ENCODE results near the gene ABCC5.

The ABCC5 gene

DNA sequence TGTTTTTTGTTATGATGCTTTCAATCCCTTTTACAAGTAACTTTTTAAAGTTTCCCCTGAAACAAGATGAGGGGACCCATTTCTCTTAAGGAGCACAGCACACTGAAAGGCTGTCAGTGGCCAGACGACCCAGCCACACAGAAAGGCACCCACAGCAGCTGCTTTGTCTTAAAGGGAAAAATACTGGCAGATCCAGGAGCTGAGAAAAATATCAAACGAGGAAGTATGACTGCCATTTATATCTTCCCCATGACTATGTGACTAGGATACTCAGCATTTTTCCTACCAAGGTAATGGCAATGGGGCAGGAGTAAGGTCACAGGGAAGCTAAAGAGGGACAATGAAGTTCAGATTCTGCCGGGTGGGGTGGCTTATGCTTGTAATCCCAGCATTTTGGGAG is 15.9 kb downstream of the ABCC5 start:
- H3K4me1 ChIP-seq (ENCODE audit: control insufficient read depth, insufficient read depth, low read length): no peaks in the 10 kb centered on the region
- no peaks in the 10 kb centered on the region for H3K27me3 ChIP-seq (ENCODE audit: control insufficient read depth, insufficient read depth, low read length)
- H3K9me3 ChIP-seq (ENCODE audit: control insufficient read depth, insufficient read depth, low read length): no peaks in the 10 kb centered on the region
- H3K36me3 ChIP-seq (ENCODE audit: control insufficient read depth, insufficient read depth, low read length): peaks cover 21% of the 10 kb centered on the region
- H3K9ac ChIP-seq (ENCODE audit: low read depth, low read length): no peak overlapping the region
- no peak overlapping the region for H3K4me3 ChIP-seq (ENCODE audit: low read depth, low read length)
- no peak overlapping the region for H3K27ac ChIP-seq (ENCODE audit: low read depth, low read length)

DNA sequence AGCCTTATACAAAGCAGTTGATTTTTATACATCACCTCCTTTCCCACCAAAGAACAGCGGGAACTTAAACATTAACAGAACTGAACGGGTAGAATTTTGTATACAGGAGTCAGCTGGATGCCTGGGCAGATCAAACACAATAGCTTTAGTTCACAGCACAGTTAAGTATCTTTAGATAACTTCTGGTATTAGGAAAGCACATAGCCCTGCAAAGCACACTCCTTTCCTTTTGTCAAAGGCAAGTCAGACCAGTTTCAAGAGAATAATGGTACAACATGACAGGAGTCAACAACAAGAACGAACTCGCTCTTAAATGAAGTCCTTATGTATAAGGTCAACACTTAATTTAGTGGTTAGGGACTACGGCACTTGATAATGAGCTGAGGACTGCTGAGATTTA is 26.3 kb downstream of the ABCC5 start:
- no peak overlapping the region for H3K9ac ChIP-seq (ENCODE audit: low read depth, low read length)
- H3K4me3 ChIP-seq (ENCODE audit: low read depth, low read length): no peak overlapping the region
- no peaks in the 10 kb centered on the region for H3K9me3 ChIP-seq (ENCODE audit: control insufficient read depth, insufficient read depth, low read length)
- no peak overlapping the region for H3K27ac ChIP-seq (ENCODE audit: low read depth, low read length)
- H3K36me3 ChIP-seq (ENCODE audit: control insufficient read depth, insufficient read depth, low read length): peaks cover 32% of the 10 kb centered on the region
- H3K4me1 ChIP-seq (ENCODE audit: control insufficient read depth, insufficient read depth, low read length): no peaks in the 10 kb centered on the region
- H3K27me3 ChIP-seq (ENCODE audit: control insufficient read depth, insufficient read depth, low read length): no peaks in the 10 kb centered on the region

DNA sequence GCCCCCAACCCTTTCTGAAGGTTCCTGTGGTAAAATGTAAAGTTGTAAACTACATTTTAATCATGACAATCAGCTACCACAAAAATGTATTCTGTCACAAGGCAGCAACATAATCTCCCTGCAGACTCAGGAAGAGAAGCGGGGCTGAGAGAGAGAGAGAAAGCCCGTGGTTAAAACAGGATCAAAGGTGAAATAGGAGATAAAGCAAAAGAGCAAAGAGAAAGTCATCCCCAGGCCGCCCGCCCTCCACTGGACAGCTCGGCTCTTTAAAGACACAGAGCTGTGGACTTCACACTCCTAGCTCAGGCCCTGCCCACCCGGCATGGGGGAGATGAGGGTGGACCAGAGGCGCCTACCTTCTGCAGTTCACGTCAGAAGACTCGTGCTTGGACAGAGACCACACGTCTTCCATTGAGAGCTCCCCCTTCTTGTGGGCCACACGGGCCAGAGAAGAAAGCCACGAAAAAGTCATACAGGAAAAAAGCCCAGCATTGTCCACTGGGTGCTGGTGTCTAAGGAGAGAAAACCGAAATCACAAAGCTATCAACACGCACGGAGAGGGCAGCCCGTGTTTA is 29.4 kb downstream of the ABCC5 start:
- Histone ChIP-seq H3K9me3 (ENCODE audit: control insufficient read depth, insufficient read depth, low read length) (no peaks in the 10 kb centered on the region), H3K27me3 (ENCODE audit: control insufficient read depth, insufficient read depth, low read length) (no peaks in the 10 kb centered on the region), H3K27ac (ENCODE audit: low read depth, low read length) (no peak overlapping the region), H3K4me1 (ENCODE audit: control insufficient read depth, insufficient read depth, low read length) (peaks cover 19% of the 10 kb centered on the region), H3K36me3 (ENCODE audit: control insufficient read depth, insufficient read depth, low read length) (peaks cover 37% of the 10 kb centered on the region), H3K4me3 (ENCODE audit: low read depth, low read length) (no peak overlapping the region), H3K9ac (ENCODE audit: low read depth, low read length) (no peak overlapping the region)

DNA sequence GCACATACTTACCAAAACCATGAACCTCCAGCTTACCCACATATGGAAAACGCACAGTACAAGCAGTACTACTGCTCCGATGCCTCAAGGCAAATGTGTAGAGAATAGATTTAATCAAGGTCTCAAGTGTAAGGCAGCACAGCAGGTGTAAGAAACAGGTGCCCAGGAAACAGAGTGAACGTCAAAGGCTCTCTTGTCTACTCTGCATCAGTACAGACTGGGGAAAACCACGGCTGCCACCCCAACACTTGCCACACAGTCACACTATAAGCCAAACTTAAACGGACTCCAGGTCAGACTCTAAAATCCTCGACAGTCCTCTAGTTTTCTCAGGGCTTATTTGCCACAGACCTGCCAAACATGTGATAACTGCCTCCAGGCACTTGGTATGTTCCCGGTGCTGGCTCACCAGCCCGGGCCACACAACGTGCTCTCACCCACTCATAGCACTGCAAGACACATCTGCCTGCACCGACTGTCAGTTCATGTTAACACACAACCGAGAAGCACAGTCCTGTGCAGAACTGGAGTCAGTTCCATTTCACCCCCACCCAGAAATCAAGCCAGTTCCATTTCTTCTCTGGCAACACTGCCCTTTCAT is 30.6 kb downstream of the ABCC5 start:
- no peak overlapping the region for H3K27ac ChIP-seq (ENCODE audit: low read depth, low read length)
- no peak overlapping the region for H3K4me3 ChIP-seq (ENCODE audit: low read depth, low read length)
- H3K27me3 ChIP-seq (ENCODE audit: control insufficient read depth, insufficient read depth, low read length): no peaks in the 10 kb centered on the region
- peaks cover 19% of the 10 kb centered on the region for H3K4me1 ChIP-seq (ENCODE audit: control insufficient read depth, insufficient read depth, low read length)
- H3K9ac ChIP-seq (ENCODE audit: low read depth, low read length): no peak overlapping the region
- peaks cover 50% of the 10 kb centered on the region for H3K36me3 ChIP-seq (ENCODE audit: control insufficient read depth, insufficient read depth, low read length)
- no peaks in the 10 kb centered on the region for H3K9me3 ChIP-seq (ENCODE audit: control insufficient read depth, insufficient read depth, low read length)

DNA sequence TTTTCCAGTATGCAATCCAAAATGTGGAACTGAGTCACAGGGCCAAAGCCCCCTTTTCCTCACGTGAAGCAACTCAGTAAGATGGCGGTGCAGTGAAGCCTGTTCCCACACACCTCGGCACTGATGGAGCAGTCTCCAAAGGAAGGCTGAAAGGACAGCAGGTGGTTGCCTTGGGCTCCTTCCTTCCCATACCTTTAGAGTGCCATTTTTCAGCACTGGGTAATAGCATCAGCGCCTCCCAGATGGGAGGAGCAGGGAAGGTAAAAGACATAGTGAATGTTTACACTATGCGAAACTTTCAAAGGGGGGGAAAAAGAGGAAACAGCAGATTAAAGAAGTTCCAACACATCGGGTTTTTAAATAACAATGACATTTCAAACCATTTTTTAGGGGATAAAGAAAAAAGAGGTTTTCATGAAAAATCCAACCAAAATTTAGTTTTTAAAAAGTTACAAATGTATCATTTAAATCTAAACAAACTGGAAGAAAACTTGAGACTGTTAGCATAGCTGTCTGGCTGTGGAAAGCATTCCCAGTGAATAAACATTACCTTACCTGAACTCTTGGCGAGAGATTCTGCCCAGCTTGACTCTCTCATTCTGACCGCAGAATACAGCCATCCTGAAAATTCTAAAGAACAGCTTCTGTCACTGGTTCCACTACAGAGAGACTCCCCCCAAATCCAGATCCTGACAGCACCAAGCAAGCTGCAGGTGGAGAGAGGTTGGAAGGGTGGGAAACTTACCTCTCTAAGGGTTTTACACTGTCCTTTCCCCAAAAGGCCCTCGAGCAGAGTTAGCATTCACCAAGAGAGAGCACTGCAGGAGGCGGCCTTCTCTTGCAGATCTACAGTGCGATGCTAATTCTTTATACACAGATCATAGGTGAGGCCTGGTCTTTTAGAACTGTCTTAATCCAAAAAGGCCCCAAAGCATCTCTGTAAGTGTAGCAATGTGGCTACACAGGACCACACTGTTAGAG is 32.6 kb downstream of the ABCC5 start:
- no peak overlapping the region for H3K4me3 ChIP-seq (ENCODE audit: low read depth, low read length)
- H3K36me3 ChIP-seq (ENCODE audit: control insufficient read depth, insufficient read depth, low read length): peaks cover 61% of the 10 kb centered on the region
- peak overlapping the region; percentile 79 for H3K27ac ChIP-seq (ENCODE audit: low read depth, low read length)
- H3K4me1 ChIP-seq (ENCODE audit: control insufficient read depth, insufficient read depth, low read length): peaks cover 19% of the 10 kb centered on the region
- H3K27me3 ChIP-seq (ENCODE audit: control insufficient read depth, insufficient read depth, low read length): no peaks in the 10 kb centered on the region
- H3K9ac ChIP-seq (ENCODE audit: low read depth, low read length): no peak overlapping the region
- H3K9me3 ChIP-seq (ENCODE audit: control insufficient read depth, insufficient read depth, low read length): no peaks in the 10 kb centered on the region

DNA sequence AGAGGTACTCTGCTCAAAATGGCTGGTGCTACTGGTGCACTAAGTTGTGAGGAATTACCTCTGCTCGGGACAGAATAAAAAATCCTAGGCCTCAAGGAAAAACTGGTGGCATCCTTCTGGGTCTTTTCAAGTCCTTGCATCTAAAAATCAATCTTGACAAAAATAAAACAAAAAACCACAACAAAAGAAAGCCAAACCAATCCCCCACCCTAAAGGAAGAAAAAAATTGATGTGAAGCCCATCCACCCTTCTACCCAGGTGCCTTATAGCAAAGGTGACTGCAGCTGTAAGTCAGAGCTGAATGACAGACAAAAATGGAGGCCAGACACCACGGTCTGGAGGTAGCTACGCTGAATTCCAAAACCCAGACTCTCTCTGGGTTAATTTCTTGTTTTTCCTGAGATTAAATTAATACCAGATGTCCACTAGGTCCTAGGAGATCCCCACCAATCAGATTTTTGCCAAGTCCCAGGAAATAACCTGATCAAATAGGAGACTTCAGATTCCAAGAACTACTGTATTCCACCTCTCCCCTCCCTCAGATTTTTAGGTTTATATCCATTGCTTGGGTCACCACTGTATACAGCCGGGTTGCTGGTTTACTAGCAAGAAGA is 33.5 kb downstream of the ABCC5 start:
- Histone ChIP-seq H3K4me1 (ENCODE audit: control insufficient read depth, insufficient read depth, low read length) (peaks cover 19% of the 10 kb centered on the region), H3K9ac (ENCODE audit: low read depth, low read length) (no peak overlapping the region), H3K27me3 (ENCODE audit: control insufficient read depth, insufficient read depth, low read length) (no peaks in the 10 kb centered on the region), H3K36me3 (ENCODE audit: control insufficient read depth, insufficient read depth, low read length) (peaks cover 60% of the 10 kb centered on the region), H3K9me3 (ENCODE audit: control insufficient read depth, insufficient read depth, low read length) (no peaks in the 10 kb centered on the region), H3K27ac (ENCODE audit: low read depth, low read length) (peak overlapping the region; percentile 57), H3K4me3 (ENCODE audit: low read depth, low read length) (no peak overlapping the region)

DNA sequence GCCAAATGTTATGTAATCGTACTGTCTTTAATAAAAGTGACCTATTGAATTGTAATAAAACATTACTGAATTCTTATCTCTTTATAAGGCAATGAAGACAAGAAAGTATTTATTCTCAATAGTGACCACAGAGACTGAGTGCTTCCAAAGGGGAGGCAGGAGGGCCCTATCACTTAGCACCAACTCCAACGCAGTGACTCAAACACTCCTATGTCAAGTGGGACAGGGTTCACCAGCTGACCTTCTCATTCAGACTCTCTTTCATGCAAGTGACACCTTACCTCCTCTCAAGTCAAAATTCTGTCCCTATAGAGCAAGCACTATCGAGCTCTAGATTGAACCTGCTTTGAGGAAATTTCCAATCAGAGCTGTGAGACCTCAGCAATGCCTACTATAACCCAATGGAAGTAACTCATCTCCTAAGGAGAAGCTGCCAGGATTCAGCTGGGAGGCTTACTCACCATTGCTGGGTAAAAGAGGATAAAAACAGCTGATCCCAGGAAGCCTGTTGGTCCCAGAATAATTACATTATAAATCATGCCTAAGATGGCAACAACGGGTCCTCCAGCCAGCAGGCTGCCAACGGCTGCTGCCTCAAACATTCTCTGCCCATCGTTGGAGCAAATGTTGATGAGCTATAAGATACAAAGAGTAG is 35.6 kb downstream of the ABCC5 start:
- H3K36me3 ChIP-seq (ENCODE audit: control insufficient read depth, insufficient read depth, low read length): peaks cover 50% of the 10 kb centered on the region
- no peak overlapping the region for H3K4me3 ChIP-seq (ENCODE audit: low read depth, low read length)
- H3K9me3 ChIP-seq (ENCODE audit: control insufficient read depth, insufficient read depth, low read length): no peaks in the 10 kb centered on the region
- H3K9ac ChIP-seq (ENCODE audit: low read depth, low read length): no peak overlapping the region
- peaks cover 19% of the 10 kb centered on the region for H3K4me1 ChIP-seq (ENCODE audit: control insufficient read depth, insufficient read depth, low read length)
- H3K27ac ChIP-seq (ENCODE audit: low read depth, low read length): no peak overlapping the region
- no peaks in the 10 kb centered on the region for H3K27me3 ChIP-seq (ENCODE audit: control insufficient read depth, insufficient read depth, low read length)

DNA sequence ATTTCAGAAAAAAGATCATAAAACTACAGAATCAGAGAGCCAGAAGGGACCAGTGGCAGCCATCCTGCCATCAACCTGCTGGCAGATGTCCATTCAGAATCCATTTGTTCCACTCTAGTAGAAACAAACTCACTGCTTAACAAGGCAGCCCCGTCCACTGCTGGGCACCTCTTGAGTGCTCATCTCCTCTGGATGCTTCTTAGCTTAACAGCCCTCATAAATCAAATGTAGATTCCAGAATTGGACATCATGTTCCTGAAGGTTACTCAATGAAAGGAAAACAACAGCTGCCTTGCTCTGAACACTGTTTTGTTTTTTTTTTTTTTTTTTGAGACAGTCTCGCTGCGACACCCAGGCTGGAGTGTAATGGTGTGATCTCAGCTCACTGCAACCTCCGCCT is 37.3 kb downstream of the ABCC5 start:
- Histone ChIP-seq H3K9me3 (ENCODE audit: control insufficient read depth, insufficient read depth, low read length) (no peaks in the 10 kb centered on the region), H3K27me3 (ENCODE audit: control insufficient read depth, insufficient read depth, low read length) (no peaks in the 10 kb centered on the region), H3K4me1 (ENCODE audit: control insufficient read depth, insufficient read depth, low read length) (peaks cover 14% of the 10 kb centered on the region), H3K9ac (ENCODE audit: low read depth, low read length) (no peak overlapping the region), H3K27ac (ENCODE audit: low read depth, low read length) (no peak overlapping the region), H3K4me3 (ENCODE audit: low read depth, low read length) (no peak overlapping the region), H3K36me3 (ENCODE audit: control insufficient read depth, insufficient read depth, low read length) (peaks cover 52% of the 10 kb centered on the region)

DNA sequence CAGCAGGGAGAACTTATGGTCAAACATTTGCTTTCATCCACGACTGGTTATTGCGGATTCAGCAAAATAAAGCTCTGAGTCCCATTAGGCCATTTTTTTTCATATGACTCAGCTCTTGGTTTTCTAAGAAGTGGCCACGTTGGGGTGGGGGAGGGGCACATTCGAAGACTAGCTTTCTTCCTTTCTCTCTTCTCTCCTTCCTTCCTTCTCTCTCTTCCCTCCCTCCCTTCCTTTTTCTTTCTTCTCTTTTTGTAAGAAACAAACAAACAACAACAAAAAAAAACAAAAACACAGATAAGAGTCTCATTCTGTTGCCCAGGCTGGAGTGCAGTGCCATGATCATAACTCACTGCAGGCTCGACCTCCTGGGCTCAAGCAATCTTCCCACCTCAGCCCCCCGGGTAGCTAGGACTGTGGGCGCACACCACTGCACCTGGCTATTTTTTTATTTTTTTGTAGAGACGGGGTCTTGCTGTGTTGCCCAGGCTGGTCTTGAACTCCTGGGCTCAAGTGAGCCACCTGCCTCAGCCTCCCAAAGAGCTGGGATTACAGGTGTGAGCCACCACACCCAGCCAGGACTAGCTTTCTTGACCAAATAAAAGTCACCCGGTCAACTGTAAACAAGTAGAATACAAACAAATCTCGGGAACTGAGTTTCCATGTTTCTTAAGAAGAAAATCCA is 41.6 kb downstream of the ABCC5 start:
- peaks cover 39% of the 10 kb centered on the region for H3K36me3 ChIP-seq (ENCODE audit: control insufficient read depth, insufficient read depth, low read length)

DNA sequence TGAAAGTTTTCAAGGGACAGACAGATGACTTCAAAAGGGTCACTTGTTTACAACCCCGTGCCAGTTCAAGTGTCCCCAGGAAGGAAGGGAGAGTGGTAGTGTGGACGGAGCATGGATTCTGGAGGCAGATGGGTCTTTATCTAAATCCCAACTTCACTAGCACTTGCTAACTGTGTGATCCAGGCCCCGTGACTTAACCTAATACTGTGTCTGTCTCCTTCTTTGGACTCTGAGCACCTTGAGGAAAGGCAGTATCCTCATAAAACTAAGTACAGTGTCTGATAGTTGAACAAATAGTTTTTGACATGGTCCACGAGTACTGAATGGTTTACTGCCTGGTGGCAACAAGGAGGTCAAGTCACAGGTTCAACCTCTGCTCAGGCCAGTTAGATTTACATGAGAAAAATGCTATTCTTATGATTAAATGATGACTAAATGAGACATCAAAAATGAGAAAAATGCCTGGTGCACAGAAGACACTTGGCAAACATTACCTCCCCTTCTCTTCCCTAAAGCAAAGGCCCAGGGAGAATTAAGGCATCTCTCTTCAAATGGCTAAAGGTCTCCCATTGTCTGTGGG is 48.9 kb downstream of the ABCC5 start:
- peaks cover 70% of the 10 kb centered on the region for H3K36me3 ChIP-seq (ENCODE audit: control insufficient read depth, insufficient read depth, low read length)
- H3K27ac ChIP-seq (ENCODE audit: low read depth, low read length): peak overlapping the region; percentile 23
- no peaks in the 10 kb centered on the region for H3K4me1 ChIP-seq (ENCODE audit: control insufficient read depth, insufficient read depth, low read length)
- H3K9ac ChIP-seq (ENCODE audit: low read depth, low read length): no peak overlapping the region
- no peaks in the 10 kb centered on the region for H3K9me3 ChIP-seq (ENCODE audit: control insufficient read depth, insufficient read depth, low read length)
- no peak overlapping the region for H3K4me3 ChIP-seq (ENCODE audit: low read depth, low read length)
- H3K27me3 ChIP-seq (ENCODE audit: control insufficient read depth, insufficient read depth, low read length): no peaks in the 10 kb centered on the region

More for the DNA sequence above, 41.6 kb downstream of the ABCC5 start:
- Histone ChIP-seq H3K9me3 (ENCODE audit: control insufficient read depth, insufficient read depth, low read length) (no peaks in the 10 kb centered on the region), H3K4me1 (ENCODE audit: control insufficient read depth, insufficient read depth, low read length) (no peaks in the 10 kb centered on the region), H3K4me3 (ENCODE audit: low read depth, low read length) (no peak overlapping the region), H3K27me3 (ENCODE audit: control insufficient read depth, insufficient read depth, low read length) (no peaks in the 10 kb centered on the region), H3K27ac (ENCODE audit: low read depth, low read length) (no peak overlapping the region), H3K9ac (ENCODE audit: low read depth, low read length) (no peak overlapping the region)

Data from HUES48 (cell line).